Hepatocyte (in vitro differentiated cells): ENCODE measurements around the gene PSMA7.

Source experiments
- EZH2 ChIP-seq: fragments of 200-600 bp; sonication (generic); IDR thresholded peaks from 2 replicates; pipeline ENCODE4 v1.6.1; 2016; ENCODE audit warnings: antibody characterized with exemption, mild to moderate bottlenecking, borderline replicate concordance
- TF ChIP-seq, protein P1 (sequence below): fragments of 200-600 bp; sonication (generic); IDR thresholded peaks from 2 replicates; pipeline ENCODE4 v1.5.1; 2016; ENCODE audit warnings: antibody characterized with exemption, mild to moderate bottlenecking; ENCODE audit not compliant: poor library complexity

DNA sequence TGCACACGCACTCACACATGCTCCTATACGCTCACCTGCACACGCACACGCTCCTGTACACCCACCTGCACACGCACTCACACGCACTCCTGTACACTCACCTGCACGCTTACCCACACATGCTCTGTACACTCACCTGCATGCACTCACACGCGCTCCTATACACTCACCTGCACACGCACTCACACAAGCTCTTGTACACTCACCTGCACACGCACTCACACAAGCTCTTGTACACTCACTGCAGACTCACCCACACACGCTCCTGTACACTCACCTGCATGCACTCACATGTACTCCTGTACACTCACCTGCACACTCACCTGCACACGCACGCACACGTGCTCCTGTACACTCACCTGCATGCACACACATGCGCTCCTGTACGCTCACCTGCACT is 55.6 kb downstream of the PSMA7 start:
- no peak for TF ChIP-seq EZH2
- TF ChIP-seq, protein P1, sequence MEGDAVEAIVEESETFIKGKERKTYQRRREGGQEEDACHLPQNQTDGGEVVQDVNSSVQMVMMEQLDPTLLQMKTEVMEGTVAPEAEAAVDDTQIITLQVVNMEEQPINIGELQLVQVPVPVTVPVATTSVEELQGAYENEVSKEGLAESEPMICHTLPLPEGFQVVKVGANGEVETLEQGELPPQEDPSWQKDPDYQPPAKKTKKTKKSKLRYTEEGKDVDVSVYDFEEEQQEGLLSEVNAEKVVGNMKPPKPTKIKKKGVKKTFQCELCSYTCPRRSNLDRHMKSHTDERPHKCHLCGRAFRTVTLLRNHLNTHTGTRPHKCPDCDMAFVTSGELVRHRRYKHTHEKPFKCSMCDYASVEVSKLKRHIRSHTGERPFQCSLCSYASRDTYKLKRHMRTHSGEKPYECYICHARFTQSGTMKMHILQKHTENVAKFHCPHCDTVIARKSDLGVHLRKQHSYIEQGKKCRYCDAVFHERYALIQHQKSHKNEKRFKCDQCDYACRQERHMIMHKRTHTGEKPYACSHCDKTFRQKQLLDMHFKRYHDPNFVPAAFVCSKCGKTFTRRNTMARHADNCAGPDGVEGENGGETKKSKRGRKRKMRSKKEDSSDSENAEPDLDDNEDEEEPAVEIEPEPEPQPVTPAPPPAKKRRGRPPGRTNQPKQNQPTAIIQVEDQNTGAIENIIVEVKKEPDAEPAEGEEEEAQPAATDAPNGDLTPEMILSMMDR, result no peak
